ENCODE measurements around the gene SCN3A. TPM values are rescaled to one million over a fixed set of nuclear protein-coding genes. Genes with fewer than 3 reads are reported as not detected.
A peak's percentile ranks its signal among the peaks of the same experiment; 100 is the strongest.

The SCN3A gene
- total RNA-seq, 1 donor from 2014 or later, result 0.17 TPM

DNA sequence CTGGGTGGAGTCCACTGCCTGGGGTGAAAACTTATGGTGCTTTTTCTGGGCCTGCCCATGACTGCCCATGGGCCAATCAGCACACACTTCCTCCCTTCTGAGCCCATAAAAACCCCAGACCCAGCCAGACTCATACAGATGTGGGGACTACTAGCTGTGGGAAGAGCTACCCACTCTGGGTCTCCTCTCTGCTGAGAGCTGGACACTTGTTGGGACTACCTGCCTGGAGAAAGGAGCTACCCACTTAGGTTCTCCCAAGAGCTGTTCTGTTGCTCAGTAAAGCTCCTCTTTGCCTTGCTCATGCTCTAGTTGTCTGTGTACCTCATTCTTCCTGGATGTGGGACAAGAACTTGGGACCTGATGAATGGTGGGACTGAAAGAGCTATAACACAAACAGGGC lies 129.0 kb downstream of the SCN3A start:
- no peak overlapping the region for H3K4me3 ChIP-seq (ENCODE audit: low read depth, low read length)
- H3K36me3 ChIP-seq (ENCODE audit: control insufficient read depth, insufficient read depth, low read length), result no peaks in the 10 kb centered on the region
- no peak for DNase-seq (ENCODE audit: low read depth)
- TF ChIP-seq, protein P1, sequence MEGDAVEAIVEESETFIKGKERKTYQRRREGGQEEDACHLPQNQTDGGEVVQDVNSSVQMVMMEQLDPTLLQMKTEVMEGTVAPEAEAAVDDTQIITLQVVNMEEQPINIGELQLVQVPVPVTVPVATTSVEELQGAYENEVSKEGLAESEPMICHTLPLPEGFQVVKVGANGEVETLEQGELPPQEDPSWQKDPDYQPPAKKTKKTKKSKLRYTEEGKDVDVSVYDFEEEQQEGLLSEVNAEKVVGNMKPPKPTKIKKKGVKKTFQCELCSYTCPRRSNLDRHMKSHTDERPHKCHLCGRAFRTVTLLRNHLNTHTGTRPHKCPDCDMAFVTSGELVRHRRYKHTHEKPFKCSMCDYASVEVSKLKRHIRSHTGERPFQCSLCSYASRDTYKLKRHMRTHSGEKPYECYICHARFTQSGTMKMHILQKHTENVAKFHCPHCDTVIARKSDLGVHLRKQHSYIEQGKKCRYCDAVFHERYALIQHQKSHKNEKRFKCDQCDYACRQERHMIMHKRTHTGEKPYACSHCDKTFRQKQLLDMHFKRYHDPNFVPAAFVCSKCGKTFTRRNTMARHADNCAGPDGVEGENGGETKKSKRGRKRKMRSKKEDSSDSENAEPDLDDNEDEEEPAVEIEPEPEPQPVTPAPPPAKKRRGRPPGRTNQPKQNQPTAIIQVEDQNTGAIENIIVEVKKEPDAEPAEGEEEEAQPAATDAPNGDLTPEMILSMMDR (IDR thresholded peaks at IDR 0.05; ENCODE audit: insufficient read depth, low read length, poor library complexity, severe bottlenecking), result no peak
- no peaks in the 10 kb centered on the region for H3K27me3 ChIP-seq (ENCODE audit: control insufficient read depth, insufficient read depth, low read length)

DNA sequence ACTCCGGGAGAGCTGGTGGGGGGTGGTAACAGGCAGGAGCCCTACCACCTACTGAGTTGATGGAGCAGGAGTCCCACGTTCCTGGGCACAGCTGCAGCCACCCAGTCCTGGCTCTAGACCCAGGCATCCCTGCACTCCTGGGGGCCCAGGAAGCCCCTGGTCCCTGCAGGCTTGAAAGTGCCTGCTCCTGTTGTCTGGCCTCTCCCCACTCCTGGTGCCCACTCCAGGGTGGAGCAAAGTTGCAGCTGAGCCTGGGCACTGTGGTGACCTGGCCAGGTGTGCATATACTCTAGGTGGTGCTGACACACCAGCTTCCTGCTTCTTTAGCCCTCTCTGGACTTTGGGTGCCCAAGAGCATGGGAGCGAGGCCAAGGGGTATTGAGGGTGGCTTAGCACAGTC lies 129.5 kb downstream of the SCN3A start:
- DNase-seq (ENCODE audit: low read depth), result no peak
- TF ChIP-seq, protein P1 (IDR thresholded peaks at IDR 0.05; ENCODE audit: insufficient read depth, low read length, poor library complexity, severe bottlenecking), result no peak
- H3K4me3 ChIP-seq (ENCODE audit: low read depth, low read length), result no peak overlapping the region
- H3K27me3 ChIP-seq (ENCODE audit: control insufficient read depth, insufficient read depth, low read length), result no peaks in the 10 kb centered on the region
- no peaks in the 10 kb centered on the region for H3K36me3 ChIP-seq (ENCODE audit: control insufficient read depth, insufficient read depth, low read length)

DNA sequence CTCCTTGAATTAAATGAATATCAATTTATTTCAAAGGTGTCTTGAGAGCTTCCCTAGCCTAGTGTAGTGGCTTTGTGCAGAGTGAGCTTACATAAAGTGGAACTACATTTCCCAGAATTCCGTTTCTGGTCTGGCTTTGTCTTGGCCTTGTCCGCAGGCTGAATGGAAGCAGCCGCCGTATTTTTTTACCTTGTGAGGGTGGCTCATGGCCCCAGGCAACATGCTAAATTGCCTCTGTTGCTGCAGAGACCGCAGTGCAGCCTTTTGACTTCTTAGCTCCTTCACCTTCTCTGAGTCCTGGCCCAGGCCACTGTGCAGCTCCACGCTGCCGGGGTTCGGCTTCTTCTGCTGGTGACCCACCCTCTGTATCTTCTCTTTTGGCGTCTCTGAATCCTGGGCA lies 133.8 kb downstream of the SCN3A start:
- DNase-seq (ENCODE audit: low read depth), result no peak
- H3K27me3 ChIP-seq (ENCODE audit: control insufficient read depth, insufficient read depth, low read length), result no peaks in the 10 kb centered on the region
- no peaks in the 10 kb centered on the region for H3K36me3 ChIP-seq (ENCODE audit: control insufficient read depth, insufficient read depth, low read length)
- no peak overlapping the region for H3K4me3 ChIP-seq (ENCODE audit: low read depth, low read length)
- TF ChIP-seq, protein P1 (IDR thresholded peaks at IDR 0.05; ENCODE audit: insufficient read depth, low read length, poor library complexity, severe bottlenecking), result no peak

DNA sequence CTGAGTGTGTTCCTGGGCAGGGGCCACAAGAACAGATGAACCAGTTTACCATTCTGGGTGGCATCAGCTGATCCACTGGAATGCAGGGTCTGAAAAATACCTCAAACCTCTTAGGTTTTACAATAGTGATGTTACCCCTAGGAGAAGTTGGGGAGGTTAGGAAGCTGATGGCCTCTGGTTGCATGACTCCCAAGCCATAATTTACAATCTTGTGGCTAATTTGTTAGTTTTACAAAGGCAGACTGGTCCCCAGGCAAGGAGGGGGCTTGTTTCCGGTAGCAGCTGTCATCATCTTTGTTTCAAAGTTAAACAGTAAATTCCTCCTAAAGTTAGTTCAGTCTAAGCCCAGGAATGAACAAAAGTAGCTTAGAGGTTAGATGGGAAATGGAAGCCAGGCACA lies 134.7 kb downstream of the SCN3A start:
- H3K4me3 ChIP-seq (ENCODE audit: low read depth, low read length), result no peak overlapping the region
- H3K36me3 ChIP-seq (ENCODE audit: control insufficient read depth, insufficient read depth, low read length), result no peaks in the 10 kb centered on the region
- TF ChIP-seq, protein P1 (IDR thresholded peaks at IDR 0.05; ENCODE audit: insufficient read depth, low read length, poor library complexity, severe bottlenecking), result no peak
- no peaks in the 10 kb centered on the region for H3K27me3 ChIP-seq (ENCODE audit: control insufficient read depth, insufficient read depth, low read length)
- no peak for DNase-seq (ENCODE audit: low read depth)

DNA sequence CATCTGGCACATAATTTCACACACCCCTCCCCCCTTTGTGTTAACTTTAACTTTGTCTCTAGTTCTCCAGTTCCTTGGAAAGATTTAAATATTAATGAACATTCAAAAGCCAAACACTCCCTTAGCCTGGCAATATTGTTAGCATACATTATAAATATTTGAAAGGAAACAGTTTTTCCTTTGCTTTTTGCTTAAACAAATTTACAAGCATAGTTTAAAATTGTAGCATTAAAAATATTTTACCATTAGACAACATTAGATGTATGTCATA lies 135.4 kb downstream of the SCN3A start:
- Histone ChIP-seq H3K4me3 (ENCODE audit: low read depth, low read length) (peak overlapping the region; percentile 19), H3K36me3 (ENCODE audit: control insufficient read depth, insufficient read depth, low read length) (no peaks in the 10 kb centered on the region), H3K27me3 (ENCODE audit: control insufficient read depth, insufficient read depth, low read length) (no peaks in the 10 kb centered on the region)
- no peak for DNase-seq (ENCODE audit: low read depth)
- TF ChIP-seq, protein P1 (IDR thresholded peaks at IDR 0.05; ENCODE audit: insufficient read depth, low read length, poor library complexity, severe bottlenecking), result no peak

DNA sequence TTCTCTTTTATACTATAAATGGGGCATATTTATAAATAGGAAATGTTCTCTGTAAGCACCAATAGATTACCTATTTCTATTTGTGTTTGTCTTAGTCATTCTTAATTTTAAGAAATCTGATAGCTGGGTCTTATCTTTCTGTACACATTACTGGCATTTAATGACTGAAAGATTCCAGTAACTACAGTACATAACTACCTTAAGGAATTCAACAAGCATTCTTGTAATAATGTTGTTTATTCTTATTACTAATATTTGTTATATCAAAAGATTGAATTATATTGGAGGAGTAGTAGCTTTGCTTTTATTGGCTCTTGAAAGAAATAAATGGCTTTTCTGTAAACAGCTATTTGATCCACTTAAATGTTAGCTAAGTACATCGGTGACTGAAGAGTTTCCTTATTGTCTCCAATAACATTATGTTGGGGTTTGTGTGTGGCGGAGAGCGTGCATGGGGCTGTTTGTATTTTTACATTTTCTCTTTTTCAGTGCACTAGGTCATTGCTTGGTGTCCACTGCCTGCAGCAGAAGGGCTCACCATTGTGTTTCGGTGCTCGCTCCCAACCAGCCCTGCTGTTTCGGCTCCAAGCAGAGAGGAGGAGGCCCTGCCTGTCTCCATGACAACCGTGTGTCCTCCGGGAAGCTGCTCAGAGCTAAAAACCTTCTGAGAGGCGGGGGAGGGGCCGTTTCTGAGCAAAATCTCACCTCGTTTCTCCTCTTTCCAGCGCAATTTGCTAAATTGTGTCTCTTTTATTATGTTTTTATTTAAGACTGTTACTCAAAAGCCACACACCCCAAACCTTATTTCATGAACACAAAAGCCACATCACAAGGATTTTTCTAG lies 136.0 kb downstream of the SCN3A start:
- peak overlapping the region; percentile 19 for H3K4me3 ChIP-seq (ENCODE audit: low read depth, low read length)
- peak; percentile 26 for DNase-seq (ENCODE audit: low read depth)

More for the DNA sequence above, 136.0 kb downstream of the SCN3A start:
- Histone ChIP-seq H3K27me3 (ENCODE audit: control insufficient read depth, insufficient read depth, low read length) (no peaks in the 10 kb centered on the region), H3K36me3 (ENCODE audit: control insufficient read depth, insufficient read depth, low read length) (no peaks in the 10 kb centered on the region)
- TF ChIP-seq, protein P1 (IDR thresholded peaks at IDR 0.05; ENCODE audit: insufficient read depth, low read length, poor library complexity, severe bottlenecking), result no peak
